ENCODE results near the gene ZNF775.

DNA sequence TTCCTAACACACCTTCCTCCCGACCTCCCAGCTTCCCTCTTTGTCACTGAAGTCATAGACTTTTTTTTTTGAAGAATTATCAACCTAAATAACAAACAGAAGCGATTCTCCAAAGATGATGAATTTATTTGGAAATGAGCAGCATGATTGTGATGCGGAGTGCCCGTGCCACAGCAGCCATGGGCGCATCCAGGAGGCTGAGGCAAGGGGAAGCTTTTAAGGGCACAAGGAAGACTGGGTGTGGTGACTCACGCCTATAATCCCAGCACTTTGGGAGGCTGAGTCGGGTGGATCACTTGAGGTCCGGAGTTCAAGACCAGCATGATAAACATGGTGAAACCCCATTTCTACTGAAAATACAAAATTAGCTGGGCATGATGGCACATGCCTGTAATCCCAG, 55.1 kb downstream of the ZNF775 start:
- TF ChIP-seq, protein P1, sequence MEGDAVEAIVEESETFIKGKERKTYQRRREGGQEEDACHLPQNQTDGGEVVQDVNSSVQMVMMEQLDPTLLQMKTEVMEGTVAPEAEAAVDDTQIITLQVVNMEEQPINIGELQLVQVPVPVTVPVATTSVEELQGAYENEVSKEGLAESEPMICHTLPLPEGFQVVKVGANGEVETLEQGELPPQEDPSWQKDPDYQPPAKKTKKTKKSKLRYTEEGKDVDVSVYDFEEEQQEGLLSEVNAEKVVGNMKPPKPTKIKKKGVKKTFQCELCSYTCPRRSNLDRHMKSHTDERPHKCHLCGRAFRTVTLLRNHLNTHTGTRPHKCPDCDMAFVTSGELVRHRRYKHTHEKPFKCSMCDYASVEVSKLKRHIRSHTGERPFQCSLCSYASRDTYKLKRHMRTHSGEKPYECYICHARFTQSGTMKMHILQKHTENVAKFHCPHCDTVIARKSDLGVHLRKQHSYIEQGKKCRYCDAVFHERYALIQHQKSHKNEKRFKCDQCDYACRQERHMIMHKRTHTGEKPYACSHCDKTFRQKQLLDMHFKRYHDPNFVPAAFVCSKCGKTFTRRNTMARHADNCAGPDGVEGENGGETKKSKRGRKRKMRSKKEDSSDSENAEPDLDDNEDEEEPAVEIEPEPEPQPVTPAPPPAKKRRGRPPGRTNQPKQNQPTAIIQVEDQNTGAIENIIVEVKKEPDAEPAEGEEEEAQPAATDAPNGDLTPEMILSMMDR (IDR thresholded peaks at IDR 0.05; ENCODE audit: low read depth, low read length, poor library complexity, severe bottlenecking) = no peak
- TF ChIP-seq EZH2phosphoT487 (IDR thresholded peaks at IDR 0.05; ENCODE audit: borderline replicate concordance, low read length) = no peak

Measured in DOHH2 (cell line).